ENCODE data around the gene RPRD1B.

RPRD1B gene

DNA sequence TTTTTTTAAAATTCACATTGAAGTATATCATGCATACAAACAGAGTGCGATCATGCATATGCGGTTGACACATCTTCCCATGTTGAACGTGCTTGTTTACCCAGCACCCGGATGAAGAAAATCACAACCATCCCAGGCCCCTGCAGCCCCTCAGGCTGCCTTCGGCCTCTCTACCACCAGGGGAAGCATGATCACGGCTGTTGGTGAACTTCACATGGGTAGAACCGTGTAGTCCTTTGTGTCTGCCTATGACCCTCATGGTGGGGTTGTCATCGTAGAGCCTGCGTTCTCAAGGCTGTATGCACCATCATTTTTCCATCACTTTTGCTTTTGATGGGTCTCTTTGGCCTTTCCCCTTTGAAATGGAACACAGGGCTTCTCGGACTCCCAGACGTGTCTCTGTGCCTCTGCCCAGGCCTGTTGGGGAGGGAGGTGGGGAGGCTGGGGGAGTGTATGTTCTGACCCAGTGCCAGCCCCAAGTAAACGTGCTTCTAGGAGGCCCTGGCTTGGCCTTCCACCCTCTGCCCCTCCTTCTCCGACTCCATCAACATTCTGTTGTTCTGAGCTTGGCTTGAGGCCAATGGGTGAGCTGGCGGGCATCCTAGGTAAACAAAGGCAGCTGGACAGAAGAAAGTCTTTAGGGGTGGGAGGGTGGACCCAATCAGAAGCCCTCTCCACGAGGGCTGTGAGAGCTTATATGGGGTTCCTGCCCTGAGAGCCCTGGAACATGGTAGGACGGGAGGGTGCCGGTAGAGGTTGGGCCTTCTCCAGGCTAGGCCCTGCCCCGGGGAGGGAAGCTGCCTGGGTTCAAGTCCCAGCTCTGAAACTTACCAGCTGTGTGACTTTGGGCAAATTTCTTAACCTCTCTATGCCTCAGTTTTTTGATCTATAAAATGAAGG, 91.9 kb downstream of the RPRD1B start:
- no peak for DNase-seq

DNA sequence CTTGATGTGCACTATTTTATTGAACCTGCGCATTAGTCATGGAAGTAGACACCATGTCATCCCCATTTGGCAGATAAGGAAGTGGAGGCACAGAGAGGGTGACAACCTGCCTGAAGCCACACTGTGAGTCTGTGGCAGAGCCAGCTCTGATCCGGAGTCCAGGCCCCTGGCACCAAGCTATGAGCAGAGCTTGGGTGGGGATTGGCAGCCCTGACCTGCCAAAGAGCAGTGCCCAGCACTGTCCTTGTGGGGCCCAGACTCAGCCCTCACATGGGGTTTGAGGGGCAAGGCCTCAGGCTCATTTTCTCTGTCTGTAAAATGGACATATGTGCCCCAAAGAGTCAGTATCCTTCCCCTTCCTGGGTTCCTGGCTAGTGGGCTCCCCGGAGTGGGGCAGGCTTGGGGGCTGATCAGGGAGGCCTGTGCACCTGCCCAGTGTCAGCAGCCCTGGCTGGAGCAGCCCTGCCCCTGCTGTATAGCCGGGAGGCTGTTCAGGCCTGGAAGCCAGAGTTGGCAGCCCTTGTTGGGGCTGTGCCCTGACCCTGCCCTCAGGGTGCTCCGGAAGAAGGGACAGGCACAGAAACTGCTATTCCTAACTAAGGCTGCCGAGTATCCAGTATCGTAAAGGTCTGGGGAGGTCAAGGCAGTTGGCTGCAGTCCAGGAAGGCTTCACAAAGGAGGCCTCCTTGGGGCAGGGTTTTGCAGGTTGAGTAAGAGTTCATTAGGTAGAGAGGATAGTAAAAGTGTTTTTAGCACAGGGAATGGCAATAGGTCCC, 92.8 kb downstream of the RPRD1B start:
- no peak for DNase-seq

DNA sequence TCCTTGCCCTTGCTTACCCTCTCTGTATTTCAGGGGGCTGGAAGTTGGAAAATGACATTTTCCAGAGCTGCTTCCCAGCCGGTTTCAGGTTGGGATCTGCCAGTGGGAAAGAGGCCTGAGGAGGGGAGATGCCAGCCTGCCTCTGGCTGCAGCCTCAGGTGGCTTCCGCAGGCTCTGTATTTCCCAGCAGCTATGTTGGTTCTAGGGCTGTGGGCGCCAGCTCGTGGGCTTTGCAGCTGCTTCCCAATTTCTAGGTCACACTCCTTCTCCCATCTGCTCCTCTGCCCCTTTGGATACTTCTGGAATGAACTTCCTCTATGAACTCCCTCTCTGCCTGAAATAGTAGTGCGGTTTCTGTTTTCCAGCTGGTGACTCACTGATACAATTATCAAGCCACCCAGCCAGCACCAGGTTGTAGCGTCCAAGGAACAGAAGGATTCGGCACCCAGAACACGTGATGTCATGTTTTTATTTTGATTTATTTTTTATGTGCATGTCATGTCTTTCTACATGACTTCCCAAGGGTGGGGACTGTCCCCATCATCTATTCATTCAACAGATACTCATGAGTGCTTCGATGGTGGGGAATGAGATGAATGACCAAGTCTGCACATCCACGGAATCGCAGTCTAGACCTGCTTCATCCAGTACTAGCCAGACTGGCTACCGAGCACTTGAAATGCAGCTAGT, 93.5 kb downstream of the RPRD1B start:
- no peak for DNase-seq

GRCh38 chr20:38127920-38128528, 94.5 kb downstream of the RPRD1B start:
- DNase-seq: no peak

- DNase-seq: no peak
Observed at GRCh38 chr20:38128691-38129090, 95.1 kb downstream of the RPRD1B start.

- DNase-seq: no peak
Observed at GRCh38 chr20:38129248-38129865, 95.8 kb downstream of the RPRD1B start.

DNA sequence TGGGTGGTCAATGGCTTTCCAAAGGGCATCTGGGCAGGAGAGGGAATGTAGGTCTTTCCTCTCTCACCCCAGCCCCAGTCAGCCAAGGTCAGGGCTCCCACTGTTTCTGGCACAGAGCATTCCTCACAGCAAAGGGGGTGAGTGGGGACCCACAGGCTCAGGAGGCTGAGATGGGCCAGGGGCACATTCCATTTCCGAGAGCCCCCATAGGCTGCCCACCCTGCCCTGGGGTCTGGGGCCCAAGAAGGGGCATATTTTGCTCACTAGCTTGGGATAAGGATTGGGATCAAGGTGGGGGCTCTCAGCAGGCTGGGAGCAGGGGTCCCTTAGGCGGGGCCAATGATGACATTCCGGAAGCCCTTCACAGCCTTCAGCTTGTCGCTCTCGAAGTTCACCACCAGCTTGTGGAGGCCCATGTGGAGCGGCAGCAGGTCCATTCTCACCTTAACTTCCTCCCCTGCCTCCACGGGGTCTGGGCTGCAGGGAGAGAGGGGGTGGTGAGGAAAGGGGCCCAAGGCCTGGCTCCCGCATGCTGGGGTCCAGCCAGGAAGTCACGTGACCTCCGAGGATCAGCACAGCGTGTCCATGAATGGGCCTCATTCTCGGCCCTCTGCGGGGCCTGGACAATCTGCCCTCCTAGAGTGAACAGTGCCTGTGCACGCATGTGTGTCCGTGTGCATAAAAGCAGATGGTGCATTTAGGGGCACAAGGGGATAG, 96.5 kb downstream of the RPRD1B start:
- DNase-seq: no peak

DNA sequence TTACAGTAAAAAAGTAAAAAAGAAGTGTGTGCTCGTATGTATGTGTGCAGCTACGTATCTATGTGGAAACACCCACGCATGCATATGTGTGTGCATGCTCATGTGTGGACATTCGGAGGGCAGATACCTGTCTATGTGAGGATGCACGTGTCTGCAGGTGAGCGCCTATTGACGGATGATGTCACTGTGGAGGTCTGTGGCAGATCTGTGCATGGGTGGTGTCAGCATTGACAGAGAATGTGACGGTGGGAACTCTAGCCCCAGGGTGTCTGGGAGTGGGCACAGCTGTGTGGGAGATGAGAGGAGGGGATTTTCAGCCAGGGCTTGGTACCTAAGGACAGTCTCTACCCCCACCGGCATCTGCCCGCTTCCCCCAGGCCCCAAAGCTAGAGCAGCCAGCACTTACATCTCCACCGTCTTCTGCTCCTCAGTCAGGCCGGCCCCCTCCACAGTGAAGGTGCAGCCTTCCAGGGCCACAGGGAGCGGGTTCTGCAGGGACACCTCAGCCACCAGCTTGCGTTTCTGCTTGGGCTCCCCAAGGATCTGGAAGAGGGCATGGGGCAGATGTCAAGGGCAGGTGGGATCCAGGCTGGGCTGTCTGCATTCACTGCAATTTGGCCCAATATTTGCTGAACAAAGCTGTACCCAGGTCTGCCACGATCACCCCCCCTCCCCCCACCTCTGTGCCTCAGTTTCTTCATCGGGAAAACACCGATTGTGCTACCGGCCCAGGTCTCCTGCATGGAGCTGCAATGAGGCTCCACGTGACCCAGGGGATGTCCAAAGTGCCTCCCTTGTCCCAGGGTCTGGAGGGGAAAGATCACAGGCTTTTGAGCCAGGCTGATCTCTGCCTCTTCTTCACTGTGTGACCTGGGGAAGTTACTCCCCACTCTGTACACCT, 97.4 kb downstream of the RPRD1B start:
- DNase-seq: no peak

DNA sequence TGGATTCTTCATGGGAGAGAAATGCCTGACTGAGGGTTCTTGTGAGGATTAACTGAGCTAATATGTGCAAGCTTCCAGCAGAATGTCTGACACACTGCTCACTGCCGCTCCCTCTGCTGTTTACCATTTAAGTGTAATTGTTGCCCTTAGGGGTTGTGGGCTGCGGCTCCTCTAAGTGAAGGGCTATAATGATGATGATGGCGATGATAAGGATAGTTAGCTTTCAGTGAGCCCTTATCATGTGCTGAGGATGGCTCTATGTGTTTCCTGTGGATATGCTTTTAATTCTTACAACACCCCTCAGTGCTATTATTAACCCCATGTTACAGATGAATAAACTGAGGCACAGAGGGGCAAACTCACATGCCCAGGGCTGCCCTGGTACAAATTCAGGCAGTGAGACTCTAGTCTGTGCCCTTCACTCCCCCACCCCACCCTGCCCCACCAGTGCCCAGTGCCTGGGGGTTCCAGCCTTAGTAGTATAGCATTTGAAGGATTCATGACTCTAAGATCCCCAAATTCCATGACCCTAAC, 98.1 kb downstream of the RPRD1B start:
- no peak for DNase-seq

GRCh38 chr20:38132156-38132909, 98.8 kb downstream of the RPRD1B start:
- no peak for DNase-seq

GRCh38 chr20:38132910-38133501, 99.5 kb downstream of the RPRD1B start:
- DNase-seq: no peak

GRCh38 chr20:38133680-38134426, 100.3 kb downstream of the RPRD1B start:
- no peak for DNase-seq

GRCh38 chr20:38134427-38135270, 101.1 kb downstream of the RPRD1B start:
- DNase-seq: no peak

DNA sequence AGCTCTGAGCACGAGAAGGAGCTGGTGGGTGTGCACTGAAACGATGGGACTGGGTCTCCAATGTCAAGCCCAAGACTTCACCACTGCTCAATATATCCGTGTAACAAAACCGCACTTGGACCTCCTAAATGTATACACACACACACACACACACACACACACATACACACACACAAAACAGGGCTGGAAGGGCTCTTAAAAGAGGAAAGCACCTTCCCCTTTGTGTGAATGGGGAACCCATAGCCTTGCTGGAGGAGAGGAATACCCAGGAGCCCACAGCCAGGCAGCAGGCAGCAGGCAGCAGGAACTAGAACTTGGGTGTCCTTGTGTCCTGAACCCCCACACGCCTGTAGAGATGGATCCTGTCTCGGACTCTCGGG, 101.7 kb downstream of the RPRD1B start:
- no peak for DNase-seq

GRCh38 chr20:38135651-38136420, 102.3 kb downstream of the RPRD1B start:
- DNase-seq: no peak

- no peak for DNase-seq
Observed at GRCh38 chr20:38136421-38137245, 103.1 kb downstream of the RPRD1B start.
